Measurements from ENCODE around the gene MARCHF3.

The MARCHF3 gene

DNA sequence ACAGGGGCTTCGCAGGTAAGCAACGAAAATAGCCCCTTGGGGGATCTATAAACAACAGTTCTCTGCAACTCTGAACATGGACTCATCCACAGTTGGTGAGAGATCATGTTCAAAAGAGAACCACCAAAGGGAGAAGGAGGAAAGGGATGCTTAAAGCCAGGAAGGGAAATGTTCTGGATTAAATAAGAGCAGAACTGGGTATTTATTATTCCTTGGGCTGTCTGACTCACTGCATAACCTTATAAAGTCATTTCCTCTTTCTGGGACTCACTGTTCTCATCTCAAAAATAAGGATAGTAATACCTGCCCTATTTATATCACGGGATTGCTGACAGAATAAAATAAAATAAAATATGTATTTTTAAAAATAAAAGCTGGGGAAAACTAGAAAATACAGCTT lies 11.2 kb upstream of the MARCHF3 start:
- Histone ChIP-seq H3K4me3 (replicated peaks; ENCODE audit: low read depth, low read length) (no peak overlapping the region), H3K27me3 (replicated peaks; ENCODE audit: control insufficient read depth, insufficient read depth, low read length) (no peaks in the 10 kb centered on the region), H3K36me3 (ENCODE audit: control insufficient read depth, insufficient read depth, low read length) (peaks cover 1% of the 10 kb centered on the region)
- DNase-seq (ENCODE audit: extremely low read depth, insufficient read length): no peak
- TF ChIP-seq, protein P1, sequence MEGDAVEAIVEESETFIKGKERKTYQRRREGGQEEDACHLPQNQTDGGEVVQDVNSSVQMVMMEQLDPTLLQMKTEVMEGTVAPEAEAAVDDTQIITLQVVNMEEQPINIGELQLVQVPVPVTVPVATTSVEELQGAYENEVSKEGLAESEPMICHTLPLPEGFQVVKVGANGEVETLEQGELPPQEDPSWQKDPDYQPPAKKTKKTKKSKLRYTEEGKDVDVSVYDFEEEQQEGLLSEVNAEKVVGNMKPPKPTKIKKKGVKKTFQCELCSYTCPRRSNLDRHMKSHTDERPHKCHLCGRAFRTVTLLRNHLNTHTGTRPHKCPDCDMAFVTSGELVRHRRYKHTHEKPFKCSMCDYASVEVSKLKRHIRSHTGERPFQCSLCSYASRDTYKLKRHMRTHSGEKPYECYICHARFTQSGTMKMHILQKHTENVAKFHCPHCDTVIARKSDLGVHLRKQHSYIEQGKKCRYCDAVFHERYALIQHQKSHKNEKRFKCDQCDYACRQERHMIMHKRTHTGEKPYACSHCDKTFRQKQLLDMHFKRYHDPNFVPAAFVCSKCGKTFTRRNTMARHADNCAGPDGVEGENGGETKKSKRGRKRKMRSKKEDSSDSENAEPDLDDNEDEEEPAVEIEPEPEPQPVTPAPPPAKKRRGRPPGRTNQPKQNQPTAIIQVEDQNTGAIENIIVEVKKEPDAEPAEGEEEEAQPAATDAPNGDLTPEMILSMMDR (IDR thresholded peaks at IDR 0.05; ENCODE audit: insufficient read depth, low read length, poor library complexity, severe bottlenecking): no peak

DNA sequence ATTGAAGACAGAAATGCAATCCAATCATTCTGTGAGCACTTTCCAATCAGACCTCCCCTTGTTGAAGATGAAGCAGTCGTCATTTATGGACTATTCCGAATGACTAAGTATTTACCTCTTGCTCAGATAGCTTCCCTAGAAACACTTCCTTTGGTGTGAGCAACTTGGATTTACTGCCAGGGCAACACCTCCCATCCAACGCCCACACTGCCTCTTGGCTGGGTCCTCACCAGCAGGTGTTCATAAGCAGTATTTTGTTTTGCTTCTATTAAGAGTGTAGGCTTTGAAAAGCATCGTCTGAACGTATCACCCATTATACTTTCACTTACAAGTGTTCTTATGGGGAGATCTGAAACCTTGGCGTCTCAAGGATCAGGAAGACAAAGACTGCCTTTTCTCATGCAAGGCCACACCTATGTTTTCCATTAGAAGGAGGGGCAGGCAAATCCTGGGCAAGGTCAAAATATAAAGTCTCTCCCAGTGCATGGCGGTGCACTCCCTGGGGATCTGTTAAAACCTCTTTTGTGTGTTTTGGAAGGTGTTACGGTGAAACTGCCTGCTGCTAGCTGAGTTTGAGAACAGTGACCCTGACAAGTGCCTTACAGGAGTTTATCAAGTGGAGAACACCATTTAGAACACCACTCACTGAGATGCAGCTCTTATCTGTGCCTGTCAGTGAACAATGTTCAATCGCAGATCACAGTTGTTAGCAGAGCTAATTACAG lies 10.6 kb upstream of the MARCHF3 start:
- H3K36me3 ChIP-seq (ENCODE audit: control insufficient read depth, insufficient read depth, low read length): no peaks in the 10 kb centered on the region
- H3K27me3 ChIP-seq (replicated peaks; ENCODE audit: control insufficient read depth, insufficient read depth, low read length): no peaks in the 10 kb centered on the region
- TF ChIP-seq, protein P1 (IDR thresholded peaks at IDR 0.05; ENCODE audit: insufficient read depth, low read length, poor library complexity, severe bottlenecking): no peak
- no peak overlapping the region for H3K4me3 ChIP-seq (replicated peaks; ENCODE audit: low read depth, low read length)
- DNase-seq (ENCODE audit: extremely low read depth, insufficient read length): no peak

DNA sequence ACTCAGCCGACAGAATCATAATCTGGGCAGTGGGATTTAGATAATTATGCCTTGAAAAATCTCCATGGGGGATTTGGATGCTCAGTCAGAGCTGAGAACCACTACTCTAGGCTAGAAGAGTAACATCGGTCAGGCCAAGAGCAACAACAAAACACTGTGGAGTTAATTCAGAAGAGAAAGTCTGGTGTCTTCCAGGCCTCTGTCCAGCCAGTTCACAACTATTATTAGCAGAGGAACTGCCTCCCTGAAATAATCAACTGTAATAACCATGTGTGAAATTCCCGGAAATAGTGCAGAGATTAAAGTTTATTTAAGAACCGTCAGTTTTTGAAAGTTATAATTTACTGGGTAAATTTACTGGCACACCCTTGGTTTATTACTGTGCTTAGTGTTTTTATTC lies 8.2 kb upstream of the MARCHF3 start:
- Histone ChIP-seq H3K27me3 (replicated peaks; ENCODE audit: control insufficient read depth, insufficient read depth, low read length) (no peaks in the 10 kb centered on the region), H3K4me3 (replicated peaks; ENCODE audit: low read depth, low read length) (no peak overlapping the region), H3K36me3 (ENCODE audit: control insufficient read depth, insufficient read depth, low read length) (no peaks in the 10 kb centered on the region)
- no peak for DNase-seq (ENCODE audit: extremely low read depth, insufficient read length)
- TF ChIP-seq, protein P1 (IDR thresholded peaks at IDR 0.05; ENCODE audit: insufficient read depth, low read length, poor library complexity, severe bottlenecking): no peak

DNA sequence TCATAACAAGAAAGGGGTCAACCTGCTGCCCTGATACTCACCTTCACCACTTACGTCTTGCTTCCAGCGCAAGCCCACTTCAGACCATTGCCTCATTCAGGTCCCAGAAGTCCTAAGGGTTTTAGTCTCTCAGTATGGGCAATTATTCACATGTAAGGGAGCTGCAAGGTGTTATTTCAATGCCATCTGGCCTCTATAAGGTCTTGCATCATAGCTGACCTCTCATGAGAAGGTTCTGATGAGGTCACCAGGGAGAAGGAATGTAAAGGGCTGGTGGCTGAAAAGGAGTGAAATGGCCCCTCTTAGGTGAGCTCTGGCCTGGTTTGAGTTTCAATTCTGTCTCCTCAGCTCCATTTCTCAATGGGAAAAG lies 1.5 kb upstream of the MARCHF3 start:
- H3K27me3 ChIP-seq (replicated peaks; ENCODE audit: control insufficient read depth, insufficient read depth, low read length): no peaks in the 10 kb centered on the region
- TF ChIP-seq, protein P1 (IDR thresholded peaks at IDR 0.05; ENCODE audit: insufficient read depth, low read length, poor library complexity, severe bottlenecking): no peak
- no peaks in the 10 kb centered on the region for H3K36me3 ChIP-seq (ENCODE audit: control insufficient read depth, insufficient read depth, low read length)
- no peak overlapping the region for H3K4me3 ChIP-seq (replicated peaks; ENCODE audit: low read depth, low read length)
- no peak for DNase-seq (ENCODE audit: extremely low read depth, insufficient read length)

DNA sequence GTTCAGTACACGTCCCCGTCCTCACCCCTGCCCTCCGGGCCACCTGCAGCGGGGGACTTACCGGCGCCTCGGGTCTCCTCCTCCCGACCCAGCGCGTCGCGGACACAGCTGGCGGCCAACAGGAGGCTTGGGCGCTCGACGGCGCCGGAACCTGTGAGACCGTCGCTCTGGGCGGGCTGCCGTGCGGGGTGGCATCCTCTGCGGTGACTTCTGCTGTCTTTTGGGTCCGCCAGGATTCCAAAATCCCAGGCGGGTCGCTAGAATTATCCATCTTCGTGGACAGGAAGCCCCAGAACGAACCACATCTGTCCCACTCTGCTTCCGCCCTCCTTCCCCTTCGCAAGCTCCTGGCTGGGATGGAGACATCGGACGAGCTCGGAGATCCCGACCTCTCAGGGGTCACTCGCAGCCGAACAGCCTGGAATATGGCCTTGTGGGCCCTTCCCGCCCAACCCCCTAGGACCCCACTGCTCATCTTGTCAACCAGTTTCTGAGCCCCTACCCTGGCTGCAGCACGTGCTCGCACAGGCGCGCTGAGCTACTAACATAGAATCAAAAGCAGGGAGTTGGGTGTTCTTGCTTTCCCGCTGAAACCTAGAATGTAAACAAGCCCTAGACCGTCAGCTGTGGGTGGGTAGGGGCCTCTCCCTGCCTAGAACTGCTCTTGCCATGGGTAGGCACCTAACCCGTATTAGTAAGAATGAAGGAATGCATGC lies 947 bp upstream of the MARCHF3 start:
- Histone ChIP-seq H3K36me3 (ENCODE audit: control insufficient read depth, insufficient read depth, low read length) (no peaks in the 10 kb centered on the region), H3K27me3 (replicated peaks; ENCODE audit: control insufficient read depth, insufficient read depth, low read length) (no peaks in the 10 kb centered on the region), H3K4me3 (replicated peaks; ENCODE audit: low read depth, low read length) (peak overlapping the region; percentile 89)
- TF ChIP-seq, protein P1 (IDR thresholded peaks at IDR 0.05; ENCODE audit: insufficient read depth, low read length, poor library complexity, severe bottlenecking): no peak
- DNase-seq (ENCODE audit: extremely low read depth, insufficient read length): no peak

Data from GM06990 (cell line).